H9 (cell line): ENCODE measurements around the gene NFASC. TPM values are rescaled to one million over a fixed set of nuclear protein-coding genes. Genes with fewer than 3 reads are reported as not detected.

Source experiments
- DNase-seq: peaks from one replicate; pipeline ENCODE4 v3.0.0-alpha.2; 2017
- H2AFZ ChIP-seq: one replicate; pipeline ENCODE4 v1.6.1; 2013; ENCODE audit warnings: mild to moderate bottlenecking, low read length, control low read depth, moderate library complexity
- H2AK5ac ChIP-seq: 2 replicates; pipeline ENCODE4 v1.6.1; 2013; ENCODE audit warnings: low read length, control low read depth, mixed read lengths; ENCODE audit not compliant: insufficient read length
- H2BK120ac ChIP-seq: one replicate; pipeline ENCODE4 v1.6.1; 2013; ENCODE audit warnings: low read depth, mild to moderate bottlenecking, low read length, control low read depth, inconsistent platforms; ENCODE audit not compliant: poor library complexity, severe bottlenecking
- H2BK12ac ChIP-seq: 2 replicates; pipeline ENCODE4 v1.6.1; 2013; ENCODE audit warnings: low read length, control low read depth, mixed read lengths, low read depth; ENCODE audit not compliant: insufficient read length
- H2BK15ac ChIP-seq: 2 replicates; pipeline ENCODE4 v1.6.1; 2013; ENCODE audit warnings: low read depth, low read length, control low read depth
- H2BK20ac ChIP-seq: one replicate; pipeline ENCODE4 v1.6.1; 2013; ENCODE audit warnings: low read depth, mild to moderate bottlenecking, low read length, control low read depth, inconsistent platforms; ENCODE audit not compliant: poor library complexity, severe bottlenecking
- H2BK5ac ChIP-seq: 2 replicates; pipeline ENCODE4 v1.6.1; 2013; ENCODE audit warnings: low read length, control low read depth, mixed read lengths; ENCODE audit not compliant: insufficient read length
- H3K14ac ChIP-seq: 2 replicates; pipeline ENCODE4 v1.6.1; 2013; ENCODE audit warnings: low read length, control low read depth; ENCODE audit not compliant: insufficient read depth
- H3K18ac ChIP-seq: 2 replicates; pipeline ENCODE4 v1.6.1; 2013; ENCODE audit warnings: low read depth, mild to moderate bottlenecking, mixed read lengths, low read length, control low read depth; ENCODE audit not compliant: insufficient read length
- H3K23ac ChIP-seq: 2 replicates; pipeline ENCODE4 v1.6.1; 2013; ENCODE audit warnings: low read length, control low read depth, mixed read lengths, low read depth; ENCODE audit not compliant: insufficient read length
- H3K23me2 ChIP-seq: 2 replicates; pipeline ENCODE4 v1.6.1; 2013; ENCODE audit warnings: low read depth, mild to moderate bottlenecking, mixed read lengths, low read length, control low read depth; ENCODE audit not compliant: insufficient read length, poor library complexity, severe bottlenecking
- H3K27ac ChIP-seq: 2 replicates; pipeline ENCODE4 v1.5.1; 2013; ENCODE audit warnings: low read length, control low read depth, mixed read lengths, low read depth; ENCODE audit not compliant: insufficient read length
- H3K27me3 ChIP-seq: 2 replicates; pipeline ENCODE4 v1.6.1; 2013; ENCODE audit warnings: low read length, control low read depth, inconsistent platforms; ENCODE audit not compliant: insufficient read depth
- H3K4ac ChIP-seq: 2 replicates; pipeline ENCODE4 v1.6.1; 2013; ENCODE audit warnings: low read depth, mild to moderate bottlenecking, control low read depth, inconsistent platforms, low read length, moderate library complexity
- H3K4me1 ChIP-seq: 2 replicates; pipeline ENCODE4 v1.6.1; 2013; ENCODE audit warnings: low read length, control low read depth, inconsistent platforms; ENCODE audit not compliant: insufficient read depth
- H3K4me2 ChIP-seq: 2 replicates; pipeline ENCODE4 v1.6.1; 2013; ENCODE audit warnings: low read length, control low read depth, mixed read lengths; ENCODE audit not compliant: insufficient read length, insufficient read depth
- H3K56ac ChIP-seq: 2 replicates; pipeline ENCODE4 v1.6.1; 2013; ENCODE audit warnings: low read depth, mild to moderate bottlenecking, mixed read lengths, low read length, control low read depth; ENCODE audit not compliant: insufficient read length
- H3K79me1 ChIP-seq: 2 replicates; pipeline ENCODE4 v1.6.1; 2013; ENCODE audit warnings: low read depth, mild to moderate bottlenecking, moderate library complexity, low read length, control low read depth, inconsistent platforms; ENCODE audit not compliant: insufficient read depth, poor library complexity, severe bottlenecking
- H3K79me2 ChIP-seq: 2 replicates; pipeline ENCODE4 v1.6.1; 2013; ENCODE audit warnings: low read length, control low read depth, inconsistent platforms; ENCODE audit not compliant: insufficient read depth
- H3K9ac ChIP-seq: 2 replicates; pipeline ENCODE4 v1.6.1; 2013; ENCODE audit warnings: low read length, control low read depth, mixed read lengths; ENCODE audit not compliant: insufficient read length; ENCODE audit errors: extremely low read depth
- H3K9me3 ChIP-seq: one replicate; pipeline ENCODE4 v1.6.1; 2013; ENCODE audit warnings: low read depth, low read length, inconsistent platforms; ENCODE audit not compliant: control insufficient read depth
- H3T11ph ChIP-seq: one replicate; pipeline ENCODE4 v1.6.1; 2013; ENCODE audit warnings: mild to moderate bottlenecking, low read length, control low read depth, inconsistent platforms
- H4K20me1 ChIP-seq: one replicate; pipeline ENCODE4 v1.6.1; 2013; ENCODE audit not compliant: control insufficient read depth, insufficient read length, insufficient read depth
- H4K5ac ChIP-seq: 2 replicates; pipeline ENCODE4 v1.6.1; 2013; ENCODE audit warnings: low read depth, mild to moderate bottlenecking, mixed read lengths, low read length, control low read depth; ENCODE audit not compliant: insufficient read length
- H4K8ac ChIP-seq: replicated peaks from 2 replicates; pipeline ENCODE4 v1.6.1; 2013; ENCODE audit warnings: low read length, control low read depth, mixed read lengths, low read depth; ENCODE audit not compliant: insufficient read length
- H4K91ac ChIP-seq: 2 replicates; pipeline ENCODE4 v1.6.1; 2013; ENCODE audit warnings: low read depth, mild to moderate bottlenecking, moderate library complexity, mixed read lengths, low read length, control low read depth; ENCODE audit not compliant: insufficient read length
- H3K27ac Mint-ChIP-seq, 3 experiments: 2 replicates in 2 of 3; 3 replicates in 1 of 3; pipeline ENCODE4 v1.8.0; 2020 to 2021; ENCODE audit warnings: mixed read lengths in 3 of 3, mild to moderate bottlenecking in 1 of 3, moderate library complexity in 1 of 3
- H3K27me3 Mint-ChIP-seq: 2 replicates; pipeline ENCODE4 v1.8.0; 2021; ENCODE audit warnings: low read depth, mild to moderate bottlenecking, moderate library complexity, mixed read lengths
- H3K36me3 Mint-ChIP-seq, 3 experiments: 2 replicates in 2 of 3; 3 replicates in 1 of 3; pipeline ENCODE4 v1.8.0; 2020 to 2021; ENCODE audit warnings: low read depth in 3 of 3, mixed read lengths in 3 of 3; ENCODE audit not compliant: insufficient read depth in 1 of 3
- H3K4me1 Mint-ChIP-seq, 2 experiments: 2 replicates each; pipeline ENCODE4 v1.8.0; 2020; ENCODE audit warnings: mixed read lengths in 2 of 2
- H3K4me3 Mint-ChIP-seq, 2 experiments: 2 replicates in 1 of 2; 3 replicates in 1 of 2; pipeline ENCODE4 v1.8.0; 2020 to 2021; ENCODE audit warnings: mild to moderate bottlenecking in 2 of 2, mixed read lengths in 2 of 2, moderate library complexity in 1 of 2
- H3K9me3 Mint-ChIP-seq, 2 experiments: 2 replicates in 1 of 2; 3 replicates in 1 of 2; pipeline ENCODE4 v1.8.0; 2020; ENCODE audit warnings: mild to moderate bottlenecking in 2 of 2, mixed read lengths in 2 of 2, moderate library complexity in 1 of 2
- WGBS: extraction: QIAGEN DNeasy Blood & Tissue Kit; methylation state at CpG from one replicate; pipeline ENCODE4 v1.1.7; 2013; ENCODE audit warnings: missing lambda C conversion rate, low lambda C conversion rate, mixed read lengths; ENCODE audit not compliant: insufficient read length; ENCODE audit errors: extremely low coverage; 5-methylcytosine and 5-hydroxymethylcytosine counted together
- total RNA-seq: library from RNA; stranded (reverse); gene quantifications from 2 replicates; pipeline ENCODE4 v1.2.1, GENCODE V29; 2021
- TF ChIP-seq, protein P1 (sequence below): fragments of 200-600 bp; sonication (generic); conservative IDR thresholded peaks from 3 replicates; pipeline ENCODE4 v1.8.0; 2021; ENCODE audit warnings: antibody characterized with exemption, mild to moderate bottlenecking

NFASC gene
- total RNA-seq, 1 experiment from 2014 or later, result 5.0 TPM

DNA sequence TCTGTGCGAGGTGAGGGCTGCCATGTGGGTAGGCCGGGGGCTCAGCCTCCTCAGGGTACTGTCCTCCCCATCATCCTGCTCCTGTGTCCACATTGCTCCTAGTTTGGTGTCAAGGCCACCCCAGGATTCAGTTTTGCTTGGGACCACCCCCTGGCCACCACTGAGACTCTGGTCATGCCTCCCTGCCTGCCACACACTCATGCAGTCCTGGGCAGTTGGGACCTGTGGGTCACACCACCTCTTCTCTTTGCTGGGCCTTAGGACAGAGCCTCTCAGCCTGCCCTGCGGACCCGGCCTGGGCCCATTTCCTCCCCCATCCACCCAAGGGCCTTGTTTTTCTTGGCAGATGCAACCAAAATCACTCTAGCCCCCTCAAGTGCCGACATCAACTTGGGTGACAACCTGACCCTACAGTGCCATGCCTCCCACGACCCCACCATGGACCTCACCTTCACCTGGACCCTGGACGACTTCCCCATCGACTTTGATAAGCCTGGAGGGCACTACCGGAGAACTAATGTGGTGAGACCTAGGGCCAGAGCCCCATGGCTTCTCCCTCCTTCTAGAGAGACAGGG, 194.2 kb downstream of the NFASC start:
- Histone ChIP-seq H4K20me1 (no peaks in the 10 kb centered on the region), H3K79me1 (no peaks in the 10 kb centered on the region), H2BK15ac (no peak overlapping the region), H2BK12ac (no peak overlapping the region), H4K5ac (no peak overlapping the region), H3K23me2 (peaks cover 3% of the 10 kb centered on the region), H3K4me2 (no peak overlapping the region), H2BK5ac (no peak overlapping the region), H3T11ph (no peak overlapping the region), H3K4me1 (no peaks in the 10 kb centered on the region), H2BK120ac (no peak overlapping the region), H4K91ac (no peak overlapping the region), H3K18ac (no peak overlapping the region), H3K9ac (no peak overlapping the region), H2BK20ac (no peak overlapping the region), H2AK5ac (no peak overlapping the region), H3K79me2 (no peaks in the 10 kb centered on the region), H3K14ac (no peak overlapping the region), H3K56ac (no peak overlapping the region), H3K9me3 (no peaks in the 10 kb centered on the region), H3K27me3 (no peaks in the 10 kb centered on the region), H3K23ac (no peak overlapping the region), H3K27ac (no peak overlapping the region), H4K8ac (no peak overlapping the region), H3K4ac (no peak overlapping the region), H2AFZ (no peak overlapping the region)
- H3K27me3 Mint-ChIP-seq, result peaks cover 3% of the 10 kb centered on the region; the same call in 1 of the 2 replicates
- no peaks in the 10 kb centered on the region for H3K36me3 Mint-ChIP-seq
- DNase-seq, result no peak
- TF ChIP-seq, protein P1, sequence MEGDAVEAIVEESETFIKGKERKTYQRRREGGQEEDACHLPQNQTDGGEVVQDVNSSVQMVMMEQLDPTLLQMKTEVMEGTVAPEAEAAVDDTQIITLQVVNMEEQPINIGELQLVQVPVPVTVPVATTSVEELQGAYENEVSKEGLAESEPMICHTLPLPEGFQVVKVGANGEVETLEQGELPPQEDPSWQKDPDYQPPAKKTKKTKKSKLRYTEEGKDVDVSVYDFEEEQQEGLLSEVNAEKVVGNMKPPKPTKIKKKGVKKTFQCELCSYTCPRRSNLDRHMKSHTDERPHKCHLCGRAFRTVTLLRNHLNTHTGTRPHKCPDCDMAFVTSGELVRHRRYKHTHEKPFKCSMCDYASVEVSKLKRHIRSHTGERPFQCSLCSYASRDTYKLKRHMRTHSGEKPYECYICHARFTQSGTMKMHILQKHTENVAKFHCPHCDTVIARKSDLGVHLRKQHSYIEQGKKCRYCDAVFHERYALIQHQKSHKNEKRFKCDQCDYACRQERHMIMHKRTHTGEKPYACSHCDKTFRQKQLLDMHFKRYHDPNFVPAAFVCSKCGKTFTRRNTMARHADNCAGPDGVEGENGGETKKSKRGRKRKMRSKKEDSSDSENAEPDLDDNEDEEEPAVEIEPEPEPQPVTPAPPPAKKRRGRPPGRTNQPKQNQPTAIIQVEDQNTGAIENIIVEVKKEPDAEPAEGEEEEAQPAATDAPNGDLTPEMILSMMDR, result no peak
- no peaks in the 10 kb centered on the region for H3K9me3 Mint-ChIP-seq
- peak overlapping the region in 1 of 3 experiments; percentile 64; a peak in 2 of 7 replicates for H3K27ac Mint-ChIP-seq
- no CpG with 5 or more reads among the region's 9 CpGs for WGBS
- no peak overlapping the region; a peak in 1 of 5 replicates for H3K4me3 Mint-ChIP-seq
- peaks cover 4% of the 10 kb centered on the region in 2 experiments for H3K4me1 Mint-ChIP-seq
